ENCODE data around the gene GID4.

GRCh38 chr17:17994271-17995069, 44.7 kb upstream of the GID4 start:
- TF ChIP-seq POLR2A (IDR thresholded peaks at IDR 0.05): no peak
- TF ChIP-seq, protein P1, sequence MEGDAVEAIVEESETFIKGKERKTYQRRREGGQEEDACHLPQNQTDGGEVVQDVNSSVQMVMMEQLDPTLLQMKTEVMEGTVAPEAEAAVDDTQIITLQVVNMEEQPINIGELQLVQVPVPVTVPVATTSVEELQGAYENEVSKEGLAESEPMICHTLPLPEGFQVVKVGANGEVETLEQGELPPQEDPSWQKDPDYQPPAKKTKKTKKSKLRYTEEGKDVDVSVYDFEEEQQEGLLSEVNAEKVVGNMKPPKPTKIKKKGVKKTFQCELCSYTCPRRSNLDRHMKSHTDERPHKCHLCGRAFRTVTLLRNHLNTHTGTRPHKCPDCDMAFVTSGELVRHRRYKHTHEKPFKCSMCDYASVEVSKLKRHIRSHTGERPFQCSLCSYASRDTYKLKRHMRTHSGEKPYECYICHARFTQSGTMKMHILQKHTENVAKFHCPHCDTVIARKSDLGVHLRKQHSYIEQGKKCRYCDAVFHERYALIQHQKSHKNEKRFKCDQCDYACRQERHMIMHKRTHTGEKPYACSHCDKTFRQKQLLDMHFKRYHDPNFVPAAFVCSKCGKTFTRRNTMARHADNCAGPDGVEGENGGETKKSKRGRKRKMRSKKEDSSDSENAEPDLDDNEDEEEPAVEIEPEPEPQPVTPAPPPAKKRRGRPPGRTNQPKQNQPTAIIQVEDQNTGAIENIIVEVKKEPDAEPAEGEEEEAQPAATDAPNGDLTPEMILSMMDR (IDR thresholded peaks at IDR 0.05): peak in 1 of 2 donors; percentile 17
